Activated T-helper 2 cell treated with anti-CD3 and anti-CD28 coated beads, Interferon-gamma antibody, Interleukin-2, Interleukin-4, amounts not matched to agents 10 μg/mL and 5 μg/mL and 100 μg/mL, durations not matched to agents 14 hours and 24 hours and 36 hours (primary cell): ENCODE measurements around the gene CNTN2. TPM values are rescaled to one million over a fixed set of nuclear protein-coding genes. Genes with fewer than 3 reads are reported as not detected.

Source experiments
- DNase-seq: peaks from one replicate; pipeline ENCODE4 v3.0.0; 2021; ENCODE audit warnings: low spot score
- H3K27ac Mint-ChIP-seq: one replicate; pipeline ENCODE4 v1.8.0; 2021; ENCODE audit warnings: mixed read lengths
- H3K27me3 Mint-ChIP-seq: one replicate; pipeline ENCODE4 v1.8.0; 2021; ENCODE audit warnings: low read depth, mixed read lengths
- H3K36me3 Mint-ChIP-seq: one replicate; pipeline ENCODE4 v1.8.0; 2021; ENCODE audit warnings: low read depth, mixed read lengths
- H3K4me1 Mint-ChIP-seq: one replicate; pipeline ENCODE4 v1.8.0; 2021; ENCODE audit warnings: low read depth, mixed read lengths
- H3K4me3 Mint-ChIP-seq: one replicate; pipeline ENCODE4 v1.8.0; 2021; ENCODE audit warnings: low read depth, mild to moderate bottlenecking, moderate library complexity, mixed read lengths
- H3K9me3 Mint-ChIP-seq: one replicate; pipeline ENCODE4 v1.8.0; 2021; ENCODE audit warnings: mixed read lengths
- intact Hi-C: fragments of 100-400 bp; cut with micrococcal nuclease; formaldehyde crosslinking; loops from one replicate; pipeline ENCODE4 v1.15.1; 2023
- total RNA-seq: library from RNA; stranded (reverse); gene quantifications from 2 replicates; pipeline ENCODE4 v1.2.3, GENCODE V29; 2022

CNTN2 gene
- total RNA-seq, 1 donor from 2014 or later: not detected

GRCh38 chr1:205030241-205030640, 12.8 kb upstream of the CNTN2 start:
- no peaks in the 10 kb centered on the region for H3K9me3 Mint-ChIP-seq
- no peak overlapping the region for H3K4me3 Mint-ChIP-seq
- H3K36me3 Mint-ChIP-seq: no peaks in the 10 kb centered on the region
- H3K27ac Mint-ChIP-seq: no peak overlapping the region
- intact Hi-C loops: no loop called here
- no peak for DNase-seq
- H3K4me1 Mint-ChIP-seq: no peaks in the 10 kb centered on the region
- peaks cover 2% of the 10 kb centered on the region for H3K27me3 Mint-ChIP-seq

DNA sequence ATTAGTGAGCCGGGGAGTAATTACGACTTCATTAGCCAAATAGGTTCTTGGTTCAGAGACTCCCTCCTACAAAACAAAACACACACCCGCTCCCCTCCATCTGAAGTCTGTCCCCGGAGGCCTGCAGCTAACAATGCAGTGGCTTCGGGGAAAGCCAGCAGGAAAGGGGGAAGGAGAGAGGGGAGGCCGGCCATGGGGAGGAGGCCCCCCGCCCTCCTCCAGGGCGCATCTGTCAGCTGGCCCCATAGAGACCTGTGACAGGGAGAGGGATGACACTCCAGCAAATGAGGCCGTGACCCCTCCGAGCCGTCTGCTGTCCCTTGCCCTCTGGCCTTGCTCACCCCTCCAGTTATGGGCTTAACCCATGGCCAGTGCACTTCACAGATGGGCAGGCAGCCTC, 12.1 kb upstream of the CNTN2 start:
- no peak overlapping the region for H3K27ac Mint-ChIP-seq
- intact Hi-C loops: no loop called here
- no peaks in the 10 kb centered on the region for H3K9me3 Mint-ChIP-seq
- H3K27me3 Mint-ChIP-seq: peaks cover 7% of the 10 kb centered on the region
- no peak for DNase-seq
- H3K4me1 Mint-ChIP-seq: no peaks in the 10 kb centered on the region
- no peaks in the 10 kb centered on the region for H3K36me3 Mint-ChIP-seq
- no peak overlapping the region for H3K4me3 Mint-ChIP-seq

GRCh38 chr1:205032508-205032907, 10.5 kb upstream of the CNTN2 start:
- Mint-ChIP-seq H3K27ac (no peak overlapping the region), H3K36me3 (no peaks in the 10 kb centered on the region), H3K4me1 (no peaks in the 10 kb centered on the region)

DNA sequence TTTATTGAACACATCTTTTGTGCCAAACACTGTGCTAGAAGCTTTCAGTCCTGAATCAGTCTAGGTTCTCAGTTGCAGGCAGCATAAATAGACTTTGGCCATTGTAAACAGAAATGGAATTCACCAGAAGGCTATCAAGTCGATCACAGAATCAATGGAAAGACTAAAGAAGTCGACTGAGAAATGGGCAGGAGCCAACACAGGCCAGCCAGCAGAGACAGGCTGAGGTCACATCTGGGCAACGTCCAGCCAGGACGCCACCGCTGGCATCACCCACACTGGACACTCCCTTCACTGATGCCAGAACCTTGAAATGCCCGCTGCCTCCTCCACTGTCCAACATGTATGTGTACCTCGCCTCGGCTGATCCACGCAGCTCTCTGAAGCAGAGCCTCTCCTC, 5.5 kb upstream of the CNTN2 start:
- Mint-ChIP-seq H3K27ac (no peak overlapping the region), H3K4me1 (no peaks in the 10 kb centered on the region), H3K27me3 (peaks cover 33% of the 10 kb centered on the region), H3K36me3 (no peaks in the 10 kb centered on the region), H3K9me3 (no peaks in the 10 kb centered on the region), H3K4me3 (no peak overlapping the region)
- intact Hi-C loops: no loop called here
- no peak for DNase-seq

More at GRCh38 chr1:205032508-205032907, 10.5 kb upstream of the CNTN2 start:
- peaks cover 13% of the 10 kb centered on the region for H3K27me3 Mint-ChIP-seq
- DNase-seq: no peak
- H3K4me3 Mint-ChIP-seq: no peak overlapping the region
- H3K9me3 Mint-ChIP-seq: no peaks in the 10 kb centered on the region
- intact Hi-C loops: no loop called here

GRCh38 chr1:205038132-205038786, 4.8 kb upstream of the CNTN2 start:
- no peak for DNase-seq
- Mint-ChIP-seq H3K27me3 (peaks cover 36% of the 10 kb centered on the region), H3K9me3 (no peaks in the 10 kb centered on the region), H3K36me3 (no peaks in the 10 kb centered on the region), H3K27ac (no peak overlapping the region), H3K4me3 (no peak overlapping the region), H3K4me1 (no peaks in the 10 kb centered on the region)
- intact Hi-C loops: no loop called here

GRCh38 chr1:205041001-205041715, 1.9 kb upstream of the CNTN2 start:
- no peaks in the 10 kb centered on the region for H3K4me1 Mint-ChIP-seq
- peaks cover 51% of the 10 kb centered on the region for H3K27me3 Mint-ChIP-seq
- DNase-seq: no peak
- no peaks in the 10 kb centered on the region for H3K9me3 Mint-ChIP-seq
- H3K4me3 Mint-ChIP-seq: no peak overlapping the region
- intact Hi-C loops: no loop called here
- H3K36me3 Mint-ChIP-seq: no peaks in the 10 kb centered on the region
- H3K27ac Mint-ChIP-seq: no peak overlapping the region

GRCh38 chr1:205041998-205042910, 758 bp upstream of the CNTN2 start:
- no peak for DNase-seq
- Mint-ChIP-seq H3K27ac (no peak overlapping the region), H3K4me1 (no peaks in the 10 kb centered on the region), H3K4me3 (no peak overlapping the region), H3K9me3 (no peaks in the 10 kb centered on the region), H3K36me3 (no peaks in the 10 kb centered on the region), H3K27me3 (peaks cover 46% of the 10 kb centered on the region)
- intact Hi-C loops: no loop called here

GRCh38 chr1:205043866-205044265, 854 bp downstream of the CNTN2 start:
- no peak for DNase-seq
- Mint-ChIP-seq H3K4me1 (no peaks in the 10 kb centered on the region), H3K4me3 (no peak overlapping the region), H3K9me3 (no peaks in the 10 kb centered on the region), H3K27ac (no peak overlapping the region), H3K36me3 (no peaks in the 10 kb centered on the region), H3K27me3 (peaks cover 46% of the 10 kb centered on the region)
- intact Hi-C loops: no loop called here

DNA sequence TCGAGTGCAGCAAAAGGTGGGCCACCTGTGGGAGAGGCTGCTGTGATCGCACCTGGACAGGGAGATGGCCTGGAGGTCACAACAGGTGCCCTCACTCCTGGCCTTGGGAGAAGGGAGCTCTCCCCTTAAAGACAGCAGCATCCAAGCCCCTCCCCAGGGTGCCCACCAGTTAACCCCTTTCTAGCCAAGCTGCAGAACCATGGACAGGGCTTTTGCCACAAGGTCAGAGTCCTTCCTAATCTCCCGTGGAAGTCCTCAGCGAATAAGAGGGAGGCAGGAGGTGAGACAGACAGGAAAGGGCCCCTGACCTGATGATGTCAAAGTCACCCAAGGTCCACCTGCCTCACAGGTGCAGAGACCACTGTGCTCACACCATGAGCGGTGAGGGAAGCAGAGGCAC, 1.7 kb downstream of the CNTN2 start:
- no peaks in the 10 kb centered on the region for H3K36me3 Mint-ChIP-seq
- no peaks in the 10 kb centered on the region for H3K9me3 Mint-ChIP-seq
- no peak overlapping the region for H3K27ac Mint-ChIP-seq
- H3K4me1 Mint-ChIP-seq: no peaks in the 10 kb centered on the region
- H3K27me3 Mint-ChIP-seq: peaks cover 46% of the 10 kb centered on the region
- no peak overlapping the region for H3K4me3 Mint-ChIP-seq
- no peak for DNase-seq
- intact Hi-C loops: no loop called here

DNA sequence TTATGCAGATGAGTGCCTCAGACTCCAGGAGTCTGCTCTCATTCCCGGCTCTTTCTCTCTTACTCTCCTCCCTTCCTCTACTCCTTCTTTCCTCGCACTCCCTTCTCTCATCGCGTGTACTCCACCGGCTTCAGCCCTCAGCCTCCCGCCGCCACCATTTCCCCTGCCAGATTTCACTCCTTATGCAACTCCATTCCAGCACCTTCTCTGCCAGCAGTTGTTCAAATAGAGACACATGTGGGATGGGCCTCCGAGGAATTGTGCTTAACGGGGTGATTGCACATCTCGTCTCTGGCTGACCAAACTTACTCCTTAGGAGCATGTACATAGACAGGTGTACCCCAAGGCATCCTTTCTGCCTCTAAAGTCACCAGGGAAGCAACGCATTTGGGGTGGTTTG, 2.1 kb downstream of the CNTN2 start:
- peaks cover 42% of the 10 kb centered on the region for H3K27me3 Mint-ChIP-seq
- no peaks in the 10 kb centered on the region for H3K4me1 Mint-ChIP-seq
- H3K27ac Mint-ChIP-seq: no peak overlapping the region
- intact Hi-C loops: no loop called here
- no peak overlapping the region for H3K4me3 Mint-ChIP-seq
- no peaks in the 10 kb centered on the region for H3K36me3 Mint-ChIP-seq
- no peaks in the 10 kb centered on the region for H3K9me3 Mint-ChIP-seq
- no peak for DNase-seq

- no peak for DNase-seq
- no peak overlapping the region for H3K4me3 Mint-ChIP-seq
- no peaks in the 10 kb centered on the region for H3K36me3 Mint-ChIP-seq
- H3K27me3 Mint-ChIP-seq: peaks cover 33% of the 10 kb centered on the region
- H3K4me1 Mint-ChIP-seq: no peaks in the 10 kb centered on the region
- intact Hi-C loops: no loop called here
- H3K9me3 Mint-ChIP-seq: no peaks in the 10 kb centered on the region
- H3K27ac Mint-ChIP-seq: no peak overlapping the region
Measured at GRCh38 chr1:205046870-205047269, 3.9 kb downstream of the CNTN2 start.

DNA sequence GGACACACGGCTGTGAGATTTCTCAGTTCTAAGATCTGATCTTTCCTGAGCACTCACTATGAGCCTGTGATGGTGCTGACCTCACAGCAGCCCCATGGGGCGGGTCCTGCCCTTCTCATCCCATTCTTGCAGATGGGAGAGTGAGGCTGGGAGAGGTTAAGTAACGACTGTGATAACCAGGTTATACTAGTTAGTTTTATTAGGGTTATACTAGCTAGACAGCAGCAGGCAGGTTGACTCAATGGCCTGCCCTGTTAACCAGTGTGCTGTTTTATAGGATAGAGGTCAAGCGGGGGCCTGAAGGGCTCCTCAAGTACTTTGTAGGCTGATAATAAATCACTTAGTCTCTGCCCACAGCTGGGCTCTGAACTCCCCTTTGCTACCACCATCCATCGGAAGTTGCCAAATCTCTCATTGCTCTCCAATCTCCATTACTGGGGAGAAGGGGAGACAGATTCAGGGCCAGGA, 4.8 kb downstream of the CNTN2 start:
- no peak for DNase-seq
- Mint-ChIP-seq H3K9me3 (no peaks in the 10 kb centered on the region), H3K27ac (no peak overlapping the region), H3K36me3 (no peaks in the 10 kb centered on the region), H3K4me1 (no peaks in the 10 kb centered on the region), H3K4me3 (no peak overlapping the region), H3K27me3 (peaks cover 23% of the 10 kb centered on the region)
- intact Hi-C loops: no loop called here

DNA sequence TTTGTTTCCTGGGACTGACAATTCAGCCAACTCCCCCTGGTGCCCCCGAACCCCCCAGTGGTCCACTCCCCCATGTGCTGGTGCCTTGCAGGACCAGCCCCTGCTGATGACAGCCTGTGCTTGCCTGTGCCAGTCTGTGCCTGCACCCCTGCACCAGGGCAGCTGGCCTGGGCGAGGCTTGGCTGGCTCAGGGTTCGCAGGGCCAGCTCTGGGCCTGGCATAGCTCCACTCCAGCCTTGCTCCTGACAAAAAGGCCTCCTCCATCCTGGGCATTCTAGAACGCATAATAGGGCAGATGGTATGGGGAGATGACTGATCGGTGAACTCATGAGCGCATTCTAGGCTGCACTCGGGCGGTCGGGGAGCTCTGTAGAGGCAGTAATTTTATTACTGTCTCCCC, 5.4 kb downstream of the CNTN2 start:
- DNase-seq: no peak
- no peaks in the 10 kb centered on the region for H3K36me3 Mint-ChIP-seq
- intact Hi-C loops: no loop called here
- no peaks in the 10 kb centered on the region for H3K4me1 Mint-ChIP-seq
- H3K4me3 Mint-ChIP-seq: no peak overlapping the region
- no peaks in the 10 kb centered on the region for H3K9me3 Mint-ChIP-seq
- no peak overlapping the region for H3K27ac Mint-ChIP-seq
- peaks cover 23% of the 10 kb centered on the region for H3K27me3 Mint-ChIP-seq
